Pancreas (tissue), 10 donors: Measurements from ENCODE around the gene P4HA2. TPM values are rescaled to one million over a fixed set of nuclear protein-coding genes. Genes with fewer than 3 reads are reported as not detected.

Source experiments
- ATAC-seq, 4 donors: fragments of 200-7000 bp; cut with Tn5 transposase; one replicate each; pipeline versions ENCODE4 v1.8.0 to v1.9.1; 2020; ENCODE audit warnings: mild to moderate bottlenecking in 4 of 4, moderate library complexity in 4 of 4
- DNase-seq, 6 donors: peaks; one replicate each; pipeline ENCODE4 v3.0.0-alpha.2; 2020
- FAIRE-seq: peaks from 2 replicates; lab custom pipeline; 2012; peaks lifted over from hg19 to GRCh38; lab: Jason Lieb, UNC
- H3K27ac ChIP-seq, 4 donors: fragments of 200-600 bp; sonication (generic); 1 replicate in 3 of 4; 2 replicates in 1 of 4; pipeline versions ENCODE4 v1.5.0 to v1.8.0; 2020
- H3K27me3 ChIP-seq, 4 donors: fragments of 200-600 bp; one replicate each; pipeline ENCODE4 v1.8.0; 2021
- H3K36me3 ChIP-seq, 3 donors: fragments of 200-600 bp; sonication (generic) in 1 of 3; one replicate each; pipeline versions ENCODE4 v1.5.0 to v1.8.0; 2020 to 2021
- H3K4me1 ChIP-seq, 3 donors: fragments of 200-600 bp; one replicate each; pipeline ENCODE4 v1.8.0; 2021
- H3K4me3 ChIP-seq, 4 donors: fragments of 200-600 bp; sonication (generic) in 2 of 4; one replicate each; pipeline versions ENCODE4 v1.5.0 to v1.8.0; 2020 to 2021
- H3K9me3 ChIP-seq, 4 donors: fragments of 200-600 bp; one replicate each; pipeline ENCODE4 v1.8.0; 2021
- CTCF ChIP-seq, 4 donors: fragments of 200-600 bp; sonication (generic) in 3 of 4; IDR thresholded peaks; one replicate each; pipeline versions ENCODE4 v1.5.0 to v1.8.0; 2021; ENCODE audit warnings: antibody characterized with exemption in 4 of 4
- WGBS, 2 donors: extraction: QIAGEN DNeasy Blood & Tissue Kit; methylation state at CpG; one replicate each; pipeline ENCODE4 v1.1.7; 2013; 5-methylcytosine and 5-hydroxymethylcytosine counted together
- intact Hi-C, 3 donors: fragments of 100-400 bp; cut with DNase I; formaldehyde crosslinking; loops; one replicate each; pipeline versions ENCODE4 v1.11.1 to v1.14.2; 2022
- polyA plus RNA-seq, 2 donors: library from polyadenylated mRNA; stranded (reverse); fragments of 200-250 nt; gene quantifications; one replicate each; pipeline ENCODE4 v1.2.3, GENCODE V29; 2013
- total RNA-seq, 6 donors: library from RNA; stranded (reverse); fragmentation: NEBNext Ultra II Directional in 4 of 6; extraction: Animal tissue kit (Norgen Biotek cat#: 25700) in 4 of 6; gene quantifications; one replicate each; pipeline versions ENCODE4 v1.2.1 to v1.2.4, GENCODE V29; 2021 to 2023
- donor health status: healthy with polysubstance abuse.
- donor health status: DM: no; HTN: no; CAD: no; lungs with moderate emphysema.
- donor health status: DM: no; HTN: no; CAD: no.
- donor health status: control.
- donor health status: control.
- donor health status: Bipolar disorder and iron deficiency.
- donor health status: DM: yes; HTN: yes; CAD: no.
- donor health status: DM: no; HTN: no; CAD: no.
- donor health status: DM: no; HTN: no; CAD: no.
- donor health status: DM: yes; HTN: yes; CAD: no.

The P4HA2 gene
- total and polyA plus RNA-seq, 8 donors, result 28.3 to 85.7 (median 56.4) TPM

- no peak for FAIRE-seq
- DNase-seq, result no peak
- TF ChIP-seq CTCF (IDR thresholded peaks at IDR 0.05), result no peak
- no peaks in the 10 kb centered on the region for H3K27me3 ChIP-seq
- intact Hi-C loops, result no loop called here
- peaks cover 0 to 2% (median 0%) of the 10 kb centered on the region in 3 donors for H3K4me1 ChIP-seq
- no peaks in the 10 kb centered on the region for H3K36me3 ChIP-seq
- no peaks in the 10 kb centered on the region for H3K9me3 ChIP-seq
- H3K27ac ChIP-seq, result peak overlapping the region in 1 of 4 donors; percentile 5
- ATAC-seq, result no peak
- H3K4me3 ChIP-seq, result no peak overlapping the region
These were observed 39.6 kb upstream of the P4HA2 start for GRCh38 chr5:132267166-132267739.

GRCh38 chr5:132266836-132267160 lies 39.1 kb upstream of the P4HA2 start:
- Histone ChIP-seq H3K4me1 (peaks cover 0 to 2% (median 0%) of the 10 kb centered on the region in 3 donors), H3K4me3 (no peak overlapping the region), H3K9me3 (no peaks in the 10 kb centered on the region), H3K27me3 (no peaks in the 10 kb centered on the region), H3K27ac (peak overlapping the region in 2 of 4 donors; percentile 52 to 70), H3K36me3 (no peaks in the 10 kb centered on the region)
- intact Hi-C loops, result no loop called here
- FAIRE-seq (no peak), DNase-seq (no peak), ATAC-seq (no peak)
- no peak for TF ChIP-seq CTCF (IDR thresholded peaks at IDR 0.05)
- 96 to 100% methylated on average over 1 of the region's 1 CpG for WGBS, 2 donors

GRCh38 chr5:132266031-132266835 lies 38.6 kb upstream of the P4HA2 start:
- no peaks in the 10 kb centered on the region for H3K9me3 ChIP-seq
- no peak overlapping the region for H3K4me3 ChIP-seq
- H3K36me3 ChIP-seq, result no peaks in the 10 kb centered on the region
- intact Hi-C loops, result no loop called here
- WGBS, 2 donors, result 81 to 84% methylated on average over 7 of the region's 7 CpGs
- no peaks in the 10 kb centered on the region for H3K27me3 ChIP-seq
- DNase-seq, result peak in 1 of 6 donors; percentile 22
- TF ChIP-seq CTCF (IDR thresholded peaks at IDR 0.05), result no peak
- peaks cover 0 to 2% (median 0%) of the 10 kb centered on the region in 3 donors for H3K4me1 ChIP-seq
- ATAC-seq, result peak in 2 of 4 donors; percentile 9 to 17
- no peak for FAIRE-seq
- H3K27ac ChIP-seq, result peak overlapping the region; percentile 52 to 76 (median 64)

GRCh38 chr5:132265336-132266030 lies 37.8 kb upstream of the P4HA2 start:
- DNase-seq, result peak in 2 of 6 donors; percentile 56 to 57
- FAIRE-seq, result no peak
- 53 to 60% methylated on average over 8 of the region's 8 CpGs for WGBS, 2 donors
- TF ChIP-seq CTCF (IDR thresholded peaks at IDR 0.05), result no peak
- Histone ChIP-seq H3K9me3 (no peaks in the 10 kb centered on the region), H3K4me3 (no peak overlapping the region), H3K36me3 (no peaks in the 10 kb centered on the region), H3K27me3 (no peaks in the 10 kb centered on the region), H3K4me1 (peaks cover 0 to 2% (median 0%) of the 10 kb centered on the region in 3 donors), H3K27ac (peak overlapping the region; percentile 59 to 76 (median 66))
- intact Hi-C loops, result no loop called here
- ATAC-seq, result peak; percentile 68 to 81 (median 74)
